Ishikawa (cell line): Measurements from ENCODE around the gene RABGAP1L.

ENCODE experiments used
- EGR1 ChIP-seq: IDR thresholded peaks from 2 replicates; pipeline ENCODE4 v1.6.1; 2012
- EP300 ChIP-seq: IDR thresholded peaks from 2 replicates; pipeline ENCODE4 v1.6.1; 2012; ENCODE audit warnings: borderline replicate concordance
- MAX ChIP-seq: IDR thresholded peaks from 2 replicates; pipeline ENCODE4 v1.6.1; 2012
- REST ChIP-seq: IDR thresholded peaks from 2 replicates; pipeline ENCODE4 v1.6.1; 2012; ENCODE audit warnings: low read depth, mild to moderate bottlenecking
- TAF1 ChIP-seq: IDR thresholded peaks from 2 replicates; pipeline ENCODE4 v1.6.1; 2012; ENCODE audit warnings: low read depth, mild to moderate bottlenecking
- TEAD4 ChIP-seq: IDR thresholded peaks from 2 replicates; pipeline ENCODE4 v1.6.1; 2012
- YY1 ChIP-seq: IDR thresholded peaks from 2 replicates; pipeline ENCODE4 v1.6.1; 2012; ENCODE audit warnings: low read depth
- ZBTB7A ChIP-seq: IDR thresholded peaks from 2 replicates; pipeline ENCODE4 v1.6.1; 2012; ENCODE audit warnings: low read depth

GRCh38 chr1:174724219-174724618 is 564.9 kb downstream of the RABGAP1L start:
- TF ChIP-seq TEAD4 (no peak), YY1 (no peak), REST (no peak), ZBTB7A (no peak), TAF1 (no peak), EGR1 (no peak), MAX (no peak), EP300 (no peak)
